ENCODE data around the gene MYH7. TPM values are rescaled to one million over a fixed set of nuclear protein-coding genes. Genes with fewer than 3 reads are reported as not detected.

Gene MYH7
- not detected in 5 replicates for total RNA-seq (2022; extraction: Qiagen RNA extraction; ENCODE audit: low read depth)

GRCh38 chr14:23435543-23436326 lies at the start of gene MYH7:
MYH7 (minus strand) TSS chr14:23435660; CDS start chr14:23433732, 1,928 bp downstream.

DNA sequence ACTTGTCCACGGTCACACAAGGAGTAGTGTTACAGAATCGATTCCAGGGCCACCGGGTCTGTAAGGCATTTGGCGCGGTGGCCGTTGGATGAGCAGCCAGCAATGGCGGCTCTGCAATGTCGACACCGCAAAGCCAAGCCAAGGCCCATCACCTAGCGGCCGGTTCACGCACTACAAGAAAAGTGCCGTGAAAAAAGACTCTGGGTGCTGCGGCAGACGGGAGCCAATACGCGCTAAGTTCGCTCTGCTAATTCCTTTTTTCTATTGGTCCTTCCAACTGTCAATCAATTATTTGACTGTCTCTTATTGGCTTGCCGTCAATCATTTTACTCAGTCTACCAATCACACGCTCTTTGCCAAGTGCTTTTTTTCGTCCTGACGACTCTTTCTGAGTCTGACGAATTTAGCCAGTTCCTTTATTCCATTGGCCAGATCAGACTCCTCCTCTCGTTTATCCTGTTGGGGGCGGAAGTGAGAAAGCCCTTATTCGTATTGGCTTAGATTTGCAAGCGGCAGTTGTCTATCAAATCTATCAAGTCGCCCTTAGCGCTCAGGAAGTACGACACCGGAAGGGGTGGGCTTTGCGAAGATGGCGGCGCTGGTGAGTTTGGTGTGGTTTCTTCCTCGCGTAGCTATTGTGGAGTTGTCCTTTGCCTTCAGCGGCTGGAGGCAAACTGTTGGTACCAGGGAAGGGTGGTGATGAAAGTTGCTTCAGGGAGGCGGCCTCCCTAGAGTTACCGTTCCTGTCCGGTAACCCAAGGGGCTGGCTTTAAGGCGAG lies 33.9 kb upstream of the MYH7 start, which contains the start of gene NGDN:
Gene NGDN (plus strand): TSS at position 577 of the 779 bp plus-strand sequence. CDS start 13 bp downstream, at position 590.

GRCh38 chr14:23407516-23408306 lies 27.7 kb downstream of the MYH7 start, which contains the start of gene MYH6:
MYH6 (minus strand) TSS chr14:23408273; CDS start chr14:23407223, 1,050 bp downstream.

DNA sequence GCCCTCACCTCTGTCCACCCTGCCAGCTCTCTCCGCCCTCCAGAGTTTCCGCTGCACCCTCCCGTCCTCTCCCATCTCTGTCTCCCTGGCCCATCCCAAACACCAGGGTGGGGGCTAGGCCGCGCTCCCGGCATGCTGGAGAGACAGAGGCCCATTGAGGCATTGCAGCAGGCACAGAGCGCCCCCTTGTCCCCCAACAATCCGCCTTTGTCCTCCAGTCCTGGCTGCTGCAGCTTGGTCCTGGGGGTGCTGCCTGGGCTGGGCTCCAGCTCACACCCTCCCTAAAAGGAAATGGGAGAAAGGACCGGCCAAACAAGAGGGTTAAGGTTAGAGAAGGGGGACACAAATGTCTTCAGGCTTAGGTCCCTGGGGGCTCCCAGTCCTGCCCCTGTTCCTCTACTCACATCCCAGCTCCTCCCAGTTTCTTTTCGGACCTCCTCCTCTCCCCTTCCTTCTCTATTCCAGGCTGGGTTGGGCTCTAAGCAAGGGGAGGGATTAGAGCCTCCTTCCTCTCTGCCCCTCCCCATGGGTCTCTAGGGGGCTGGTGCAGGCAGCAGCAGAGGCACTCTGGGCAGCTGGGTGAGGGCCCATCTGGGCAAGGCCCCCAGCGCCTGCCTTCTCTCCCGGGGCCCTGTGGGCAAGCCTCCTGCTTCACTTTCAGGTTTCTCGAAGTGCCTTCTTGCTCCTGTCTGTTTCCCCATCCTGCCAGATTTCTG lies 58.8 kb downstream of the MYH7 start, which contains the start of gene CMTM5:
Gene CMTM5 (plus strand): TSS at position 565 of the 716 bp plus-strand sequence. CDS start 206 bp downstream, outside the sequence.

DNA sequence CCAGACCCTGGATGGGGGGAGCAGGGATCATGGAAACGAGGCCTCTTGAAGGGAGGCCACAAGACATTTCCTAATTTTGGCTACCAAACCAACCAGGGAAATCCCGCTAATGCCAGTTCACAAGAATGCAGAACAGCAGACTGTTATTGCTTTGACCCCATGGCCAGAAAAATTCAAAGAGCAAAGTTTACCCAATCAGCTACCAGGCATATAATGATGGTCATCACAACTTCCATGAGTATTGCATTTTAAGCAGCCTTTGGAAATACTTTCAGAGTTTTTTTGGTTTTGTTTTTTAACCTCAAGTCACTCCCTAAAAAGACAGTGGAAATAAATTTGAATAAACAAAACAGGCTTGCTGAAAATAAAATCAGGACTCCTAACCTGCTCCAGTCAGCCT lies 63.0 kb downstream of the MYH7 start, which contains the start of gene IL25:
Gene IL25 (plus strand): TSS at position 301 of the 400 bp plus-strand sequence.

DNA sequence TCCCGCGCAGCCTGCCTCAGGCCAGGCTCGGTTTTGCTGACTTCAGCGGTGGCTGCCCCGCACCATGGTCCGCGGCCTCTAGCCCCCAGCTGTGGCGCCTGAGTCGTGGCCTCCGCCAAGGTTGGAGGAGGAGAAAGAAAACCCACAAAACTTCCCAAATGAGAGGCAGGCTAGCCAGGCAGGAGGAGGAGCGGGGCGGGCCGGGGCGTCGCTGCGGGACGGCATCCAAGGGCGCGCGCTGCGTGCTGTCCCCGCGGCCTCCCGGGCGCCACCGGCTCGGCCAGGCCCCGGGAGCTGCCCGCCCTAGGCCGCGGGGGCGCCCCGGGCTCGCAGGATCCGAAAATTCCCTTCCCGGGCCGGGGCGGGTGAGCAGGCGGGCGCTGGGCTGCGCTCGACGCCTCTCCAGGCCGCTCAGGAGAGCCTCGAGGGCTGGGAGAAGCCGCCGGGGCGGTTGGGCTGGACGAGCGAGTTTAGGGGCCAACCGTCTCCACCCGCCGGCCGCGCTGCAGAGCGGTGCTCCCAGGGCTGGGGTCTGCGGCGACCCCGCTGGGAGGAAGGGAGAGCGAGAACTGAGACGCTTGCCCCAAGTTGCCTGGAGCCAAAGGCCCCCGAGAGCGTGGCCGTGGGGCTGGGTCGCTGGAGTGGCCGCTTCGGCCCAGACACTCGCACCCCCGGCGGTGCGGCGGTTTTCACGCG lies 70.3 kb downstream of the MYH7 start, which contains the start of gene EFS:
Gene EFS (minus strand): TSS at position 137 of the 696 bp plus-strand sequence. CDS start 147 bp downstream, outside the sequence.

Other genes starting within 250 kb of the MYH7 start
- not detected in 5 replicates for gene RNF212B, start 197.7 kb downstream of the MYH7 start, total RNA-seq (2022; extraction: Qiagen RNA extraction; ENCODE audit: low read depth)
- gene HOMEZ, start 149.5 kb downstream of the MYH7 start, total RNA-seq (2022; extraction: Qiagen RNA extraction; ENCODE audit: low read depth) = 6.6 to 9.4 TPM (median 8.4 TPM) in 5 replicates
- 3.3 to 5.4 TPM (median 4.4 TPM) in 5 replicates for gene PPP1R3E, start 132.8 kb downstream of the MYH7 start, total RNA-seq (2022; extraction: Qiagen RNA extraction; ENCODE audit: low read depth)
- 19.4 to 23.1 TPM (median 21.3 TPM) in 5 replicates for gene BCL2L2, start 128.8 kb downstream of the MYH7 start, total RNA-seq (2022; extraction: Qiagen RNA extraction; ENCODE audit: low read depth)
- 140 to 168 TPM (median 158 TPM) in 5 replicates for gene PABPN1, start 114.2 kb downstream of the MYH7 start, total RNA-seq (2022; extraction: Qiagen RNA extraction; ENCODE audit: low read depth)
- gene SLC22A17, start 82.8 kb downstream of the MYH7 start, total RNA-seq (2022; extraction: Qiagen RNA extraction; ENCODE audit: low read depth) = 5.8 to 7.9 TPM (median 6.6 TPM) in 5 replicates
- gene EFS, start 70.5 kb downstream of the MYH7 start, total RNA-seq (2022; extraction: Qiagen RNA extraction; ENCODE audit: low read depth) = not detected in 5 replicates
- not detected in 5 replicates for gene IL25, start 62.9 kb downstream of the MYH7 start, total RNA-seq (2022; extraction: Qiagen RNA extraction; ENCODE audit: low read depth)
- gene CMTM5, start 58.6 kb downstream of the MYH7 start, total RNA-seq (2022; extraction: Qiagen RNA extraction; ENCODE audit: low read depth) = not detected in 5 replicates
- gene MYH6, start 27.4 kb downstream of the MYH7 start, total RNA-seq (2022; extraction: Qiagen RNA extraction; ENCODE audit: low read depth) = not detected in 5 replicates
- gene NGDN, start 34.0 kb upstream of the MYH7 start, total RNA-seq (2022; extraction: Qiagen RNA extraction; ENCODE audit: low read depth) = 64.5 to 68.9 TPM (median 66.7 TPM) in 5 replicates
- gene ZFHX2, start 116.1 kb upstream of the MYH7 start, total RNA-seq (2022; extraction: Qiagen RNA extraction; ENCODE audit: low read depth) = 0.36 to 1.7 TPM (median 1.5 TPM) in 5 replicates
- 12.8 to 14.9 TPM (median 13.5 TPM) in 5 replicates for gene THTPA, start 120.6 kb upstream of the MYH7 start, total RNA-seq (2022; extraction: Qiagen RNA extraction; ENCODE audit: low read depth)
- gene AP1G2, start 132.1 kb upstream of the MYH7 start, total RNA-seq (2022; extraction: Qiagen RNA extraction; ENCODE audit: low read depth) = 36.8 to 56.9 TPM (median 49.3 TPM) in 5 replicates
- 0.05 to 0.07 TPM in 2 of 5 replicates, not detected in the others for gene JPH4, start 143.1 kb upstream of the MYH7 start, total RNA-seq (2022; extraction: Qiagen RNA extraction; ENCODE audit: low read depth)
- 6.1 to 10.3 TPM (median 7.8 TPM) in 5 replicates for gene DHRS2, start 200.7 kb upstream of the MYH7 start, total RNA-seq (2022; extraction: Qiagen RNA extraction; ENCODE audit: low read depth)